HG02852 (cell line): ENCODE data around the gene CDK11A.
"Not testable (repeated sequence)": the region's sequence is repeated elsewhere in the genome, so short reads cannot be mapped to it uniquely, and the experiment has no call there.

Experiments used
- ATAC-seq: cut with Tn5 transposase; IDR thresholded peaks from one replicate; pipeline ENCODE4 v1.9.1; 2021; ENCODE audit warnings: mild to moderate bottlenecking, moderate library complexity; ENCODE audit not compliant: unreplicated experiment

CDK11A gene

DNA sequence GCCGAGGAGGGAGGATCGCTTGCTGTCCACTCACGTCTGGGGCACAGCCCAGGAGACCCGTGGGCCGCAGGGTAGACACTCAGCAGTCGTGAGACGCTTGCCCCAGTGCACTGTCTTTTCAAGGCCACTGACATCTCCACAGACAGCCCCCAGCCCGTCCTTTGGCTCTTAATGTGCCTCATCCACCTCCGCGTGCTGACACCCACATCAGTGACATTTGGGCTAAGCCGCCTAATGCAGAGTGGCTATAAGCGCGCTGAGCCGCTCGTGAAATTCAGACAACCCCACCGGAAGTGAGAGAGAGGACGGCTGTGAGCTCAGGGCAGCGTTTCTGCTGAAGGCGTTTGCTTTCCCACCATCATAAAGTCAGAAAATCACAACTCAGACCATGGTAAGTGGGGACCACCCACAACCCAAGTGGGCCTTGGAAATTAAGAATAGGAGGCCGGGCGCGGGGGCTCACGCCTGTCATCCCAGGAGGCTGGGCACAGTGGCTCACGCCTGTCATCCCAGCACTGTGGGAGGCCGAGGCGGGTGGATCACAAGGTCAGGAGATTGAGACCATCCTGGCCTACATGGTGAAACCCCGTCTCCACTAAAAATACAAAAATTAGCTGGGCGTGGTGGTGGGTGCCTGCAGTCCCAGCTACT is 40.0 kb downstream of the CDK11A start:
- ATAC-seq, result no peak

DNA sequence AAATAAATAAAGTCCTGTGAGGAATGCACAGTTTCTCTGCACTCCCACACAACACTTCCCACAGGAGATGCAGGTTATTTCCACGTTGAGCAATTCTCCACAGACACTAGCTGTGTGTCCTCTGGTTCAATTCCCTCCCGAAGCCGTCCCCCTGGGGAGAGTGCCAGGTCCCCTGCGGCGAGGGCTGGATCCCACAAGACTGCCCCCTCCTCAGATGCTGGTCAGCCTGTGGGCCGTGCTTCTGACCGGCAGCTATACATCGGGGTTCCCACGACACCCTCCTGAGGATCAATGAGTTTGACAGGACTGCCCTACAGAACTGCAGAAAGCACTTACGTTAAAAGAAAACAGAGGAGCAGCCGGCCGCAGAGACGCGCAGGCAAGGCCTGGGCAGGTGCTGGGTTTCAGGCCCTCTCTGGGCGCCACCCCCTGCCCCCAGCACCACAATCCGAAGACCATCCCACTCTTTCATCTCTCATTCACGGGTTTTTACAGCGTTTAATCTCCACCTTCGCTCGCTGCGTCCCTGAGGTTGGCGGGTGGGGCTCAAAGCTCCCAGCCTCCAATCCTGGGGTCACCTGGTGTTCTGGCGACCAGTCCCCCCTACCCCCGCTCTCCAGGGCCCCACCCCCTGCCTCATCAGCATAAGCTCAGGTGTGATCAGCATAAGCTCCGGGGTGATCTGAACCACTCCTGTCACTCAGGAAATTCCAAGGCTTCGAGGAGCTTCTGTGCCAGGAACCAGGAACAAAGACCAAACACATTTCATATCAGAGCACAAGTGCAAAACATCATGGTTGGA is 40.9 kb downstream of the CDK11A start:
- no peak for ATAC-seq

DNA sequence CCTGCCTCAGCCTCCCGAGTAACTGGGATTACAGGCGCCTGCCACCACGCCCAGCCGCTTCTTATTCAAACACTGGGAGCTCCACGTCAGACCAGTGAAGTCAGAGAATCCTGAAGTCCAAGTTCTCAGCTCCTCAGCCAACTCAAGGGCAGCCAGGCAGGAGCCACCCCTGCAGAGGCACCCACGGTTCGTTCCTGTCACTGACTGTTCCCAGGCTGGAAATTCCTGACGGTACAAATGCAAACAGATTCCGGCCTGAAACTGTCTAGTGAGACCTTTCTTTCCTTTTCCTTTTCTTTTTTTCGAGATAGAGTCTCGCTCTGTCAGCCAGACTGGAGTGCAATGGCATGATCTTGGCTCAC is 43.3 kb downstream of the CDK11A start:
- ATAC-seq, result no peak

DNA sequence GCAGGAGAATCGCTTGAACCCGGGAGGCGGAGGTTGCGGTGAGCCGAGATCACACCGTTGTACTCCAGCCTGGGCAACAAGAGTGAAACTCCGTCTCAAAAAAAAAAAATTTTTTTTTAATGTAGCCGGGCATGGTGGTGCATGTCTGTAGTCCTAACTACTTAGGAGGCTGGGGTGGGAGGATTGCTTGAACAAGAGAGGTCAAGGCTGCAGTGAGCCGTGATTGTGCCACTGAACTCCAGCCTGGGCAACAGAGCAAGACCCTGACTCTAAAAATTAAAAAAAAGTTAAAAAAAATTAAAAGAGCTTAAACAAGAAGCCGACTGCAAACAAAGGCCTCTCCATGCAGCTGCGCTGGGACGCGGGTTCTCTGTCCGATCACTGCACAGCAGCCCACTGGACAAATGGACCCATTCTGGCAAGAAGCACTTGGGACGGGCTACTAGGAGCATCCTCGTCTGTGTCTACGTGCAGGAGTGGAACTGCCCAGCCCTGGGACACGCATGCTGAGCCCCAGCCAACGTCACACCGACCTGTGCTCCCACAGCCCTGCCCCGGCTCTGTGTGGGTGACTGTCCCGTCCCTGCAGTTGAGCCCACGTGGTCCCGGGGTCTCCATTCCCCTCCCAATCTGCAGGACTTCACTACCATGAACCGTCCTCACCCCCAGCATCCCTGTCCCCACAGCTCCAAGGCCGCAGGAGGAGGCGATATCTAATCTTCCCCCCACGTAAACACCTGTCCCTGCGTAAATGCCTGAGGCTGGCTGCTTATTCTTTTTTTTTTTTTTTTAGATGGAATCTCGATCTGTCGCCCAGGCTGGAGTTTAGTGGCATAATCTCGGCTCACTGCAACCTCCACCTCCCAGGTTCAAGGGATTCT is 43.9 kb downstream of the CDK11A start:
- ATAC-seq, result no peak

DNA sequence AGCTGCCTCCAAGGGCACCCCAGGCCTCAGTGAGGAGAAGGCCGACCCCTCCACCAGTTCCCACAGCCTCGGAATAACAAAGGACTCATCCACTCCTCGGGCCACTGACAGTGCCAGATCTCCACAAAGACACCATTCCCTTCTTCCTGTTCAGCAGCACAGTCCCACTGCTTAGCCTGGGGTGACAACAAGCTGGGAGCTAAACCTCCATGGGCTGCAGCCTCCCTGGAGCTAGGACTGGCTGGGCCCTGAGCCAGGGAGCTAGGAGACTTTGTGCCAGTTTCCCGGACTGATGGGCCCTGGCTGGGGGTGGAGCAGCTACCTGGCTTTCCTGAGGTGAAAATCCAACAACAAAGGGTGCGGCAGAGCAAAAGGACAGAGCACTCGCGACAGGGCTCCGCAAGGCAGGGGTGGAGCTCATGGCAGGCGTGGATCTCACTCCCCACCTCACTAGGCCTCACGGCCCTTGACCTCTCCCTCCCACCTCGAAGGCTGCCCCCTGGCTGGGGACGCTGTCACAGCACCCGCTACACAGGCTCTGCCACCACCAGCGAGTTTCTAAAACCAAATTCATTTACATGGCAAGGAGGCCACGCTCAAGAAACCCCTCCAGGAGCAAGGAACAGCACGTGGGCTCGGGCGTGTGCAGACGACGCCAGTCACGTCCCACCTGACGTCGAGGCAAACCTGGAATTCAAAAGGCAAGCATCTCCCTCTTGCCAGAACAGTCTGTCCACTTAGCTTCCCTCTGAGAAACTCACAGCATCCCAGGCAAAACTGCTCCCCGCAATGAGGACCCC is 45.4 kb downstream of the CDK11A start:
- no peak for ATAC-seq

DNA sequence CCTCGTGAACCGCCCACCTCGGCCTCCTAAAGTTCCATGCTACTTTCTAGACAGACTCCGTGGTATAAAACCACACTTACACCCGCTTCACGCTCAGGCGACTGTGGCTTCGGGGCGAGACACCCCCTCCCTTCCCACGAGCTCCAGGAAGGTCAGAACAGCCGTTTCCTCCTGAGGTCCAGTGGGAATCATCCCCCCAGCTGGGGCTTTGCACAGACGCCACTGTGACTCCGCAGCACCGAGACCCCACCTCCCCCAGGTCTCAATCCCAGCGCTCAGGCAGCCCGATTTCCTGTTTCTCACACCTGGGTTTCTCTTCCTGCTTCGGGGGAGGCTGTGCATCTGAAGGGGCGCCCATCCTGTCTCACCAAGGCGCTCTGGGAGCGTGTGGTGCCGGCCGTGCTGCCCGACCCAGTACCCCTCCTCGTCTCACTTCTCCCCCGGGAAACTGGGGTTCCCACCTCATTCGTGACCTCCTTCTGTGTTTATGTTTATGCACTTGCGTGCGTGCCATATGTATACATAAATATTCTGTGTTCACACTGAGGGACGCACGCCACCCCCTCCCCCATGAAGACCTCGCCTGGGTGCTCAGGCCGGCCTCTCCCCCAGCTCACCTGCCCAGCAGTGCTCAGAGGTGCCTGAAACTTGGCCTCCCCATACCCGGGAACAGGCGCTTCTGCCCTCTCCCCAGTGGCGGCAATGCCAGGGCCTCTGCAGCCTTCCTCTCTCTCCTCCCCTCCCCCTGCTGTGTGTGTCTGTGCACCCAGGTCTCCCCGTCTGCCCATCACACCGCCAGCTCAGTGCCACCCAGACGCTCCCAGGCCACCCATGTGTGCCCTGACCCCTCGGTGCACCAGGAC is 46.2 kb downstream of the CDK11A start:
- peak; percentile 50 for ATAC-seq

DNA sequence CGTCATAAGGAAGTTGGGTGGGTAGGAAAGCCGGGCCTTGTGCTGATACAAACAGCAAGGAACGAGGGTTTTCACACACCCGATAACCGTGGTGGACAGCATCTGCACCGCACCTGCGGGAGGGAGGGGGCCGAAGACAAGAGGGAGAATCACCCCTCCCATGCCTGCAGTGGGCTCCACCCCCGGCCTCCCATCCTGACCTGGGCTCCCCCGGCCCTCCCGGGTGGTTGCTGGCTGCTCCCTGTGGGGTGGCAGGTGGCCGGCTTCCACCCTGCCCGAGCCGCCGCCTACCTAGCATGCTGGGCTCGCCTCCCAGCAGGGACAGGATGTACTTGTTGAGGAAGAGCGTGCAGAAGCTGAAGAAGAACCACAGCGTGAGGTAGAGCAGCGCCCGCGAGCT is 48.1 kb downstream of the CDK11A start:
- not testable (repeated sequence) for ATAC-seq

DNA sequence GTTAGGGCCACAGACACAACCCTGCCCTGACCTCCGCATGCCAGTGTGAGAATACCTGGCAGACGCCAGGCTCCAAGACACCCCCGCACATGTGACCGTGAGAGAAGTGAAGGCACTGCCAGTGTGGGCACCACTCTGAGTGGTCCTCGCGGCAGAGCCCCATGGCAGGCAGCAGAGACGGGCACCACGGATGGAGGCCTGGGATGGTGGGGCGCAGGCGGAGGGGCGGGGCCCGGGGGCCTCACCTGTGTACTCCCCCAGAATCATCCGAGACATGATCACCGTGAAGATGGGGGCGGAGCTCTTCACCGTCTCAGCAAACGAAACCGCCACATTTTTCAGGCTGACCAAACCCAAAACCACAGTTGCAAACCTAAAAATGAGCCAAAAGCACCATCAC is 48.9 kb downstream of the CDK11A start:
- not testable (repeated sequence) for ATAC-seq

DNA sequence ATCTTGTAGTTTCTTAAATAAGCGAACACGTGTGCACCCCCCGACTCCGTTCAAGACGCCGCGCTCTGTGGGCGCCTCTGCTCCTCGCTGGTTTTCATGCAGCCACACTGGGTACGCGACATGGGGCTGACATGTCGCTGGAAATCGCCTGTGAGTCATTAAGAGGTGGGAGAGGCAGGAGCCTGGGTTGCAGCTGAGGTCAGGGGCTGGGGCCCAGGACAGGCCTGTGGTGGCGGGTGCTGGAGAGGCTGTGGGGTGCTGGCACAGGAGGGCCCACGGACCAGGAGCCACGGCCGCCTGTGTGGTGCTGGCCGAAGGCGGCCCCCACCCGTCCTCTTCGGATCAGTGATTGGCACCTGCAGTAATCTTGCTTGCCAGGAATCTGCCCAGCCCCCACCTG is 49.4 kb downstream of the CDK11A start:
- ATAC-seq, result not testable (repeated sequence)

DNA sequence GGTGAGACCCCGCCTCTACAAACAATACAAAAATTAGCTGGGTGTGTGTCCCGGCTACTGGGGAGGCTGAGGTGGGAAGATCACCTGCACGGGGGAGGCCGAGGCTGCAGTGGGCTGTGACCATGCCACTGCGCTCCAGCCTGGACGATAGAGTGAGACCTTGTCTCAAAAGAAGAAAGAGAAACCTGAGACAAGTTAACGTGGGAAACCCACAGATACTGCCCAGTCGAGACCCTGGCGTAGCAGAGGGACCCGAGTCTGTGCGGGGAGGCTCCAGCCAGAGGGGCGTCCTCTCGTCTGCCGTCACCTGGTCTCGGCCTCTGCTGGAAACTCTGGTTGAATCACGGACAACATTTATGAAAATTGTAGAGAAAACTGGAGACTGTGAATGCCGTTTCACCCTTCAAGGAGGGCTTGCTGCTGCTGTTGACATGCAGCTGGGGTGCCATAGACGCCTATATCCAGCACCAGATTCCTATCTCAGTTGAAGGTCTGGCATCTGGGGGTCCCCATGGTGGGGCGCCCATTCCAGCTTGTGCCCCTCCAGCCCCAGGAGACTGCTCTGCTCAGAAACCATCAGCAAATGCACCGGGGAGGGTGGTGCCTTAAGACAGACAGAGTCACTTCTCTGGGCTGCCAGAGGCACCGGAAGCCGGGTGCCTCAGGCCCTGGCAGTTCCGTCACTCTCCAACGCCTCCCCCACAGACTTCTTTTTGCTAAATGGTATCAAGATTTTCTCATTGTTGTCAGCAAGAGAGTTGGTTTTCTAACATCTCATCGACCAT is 51.8 kb downstream of the CDK11A start:
- ATAC-seq, result no peak

DNA sequence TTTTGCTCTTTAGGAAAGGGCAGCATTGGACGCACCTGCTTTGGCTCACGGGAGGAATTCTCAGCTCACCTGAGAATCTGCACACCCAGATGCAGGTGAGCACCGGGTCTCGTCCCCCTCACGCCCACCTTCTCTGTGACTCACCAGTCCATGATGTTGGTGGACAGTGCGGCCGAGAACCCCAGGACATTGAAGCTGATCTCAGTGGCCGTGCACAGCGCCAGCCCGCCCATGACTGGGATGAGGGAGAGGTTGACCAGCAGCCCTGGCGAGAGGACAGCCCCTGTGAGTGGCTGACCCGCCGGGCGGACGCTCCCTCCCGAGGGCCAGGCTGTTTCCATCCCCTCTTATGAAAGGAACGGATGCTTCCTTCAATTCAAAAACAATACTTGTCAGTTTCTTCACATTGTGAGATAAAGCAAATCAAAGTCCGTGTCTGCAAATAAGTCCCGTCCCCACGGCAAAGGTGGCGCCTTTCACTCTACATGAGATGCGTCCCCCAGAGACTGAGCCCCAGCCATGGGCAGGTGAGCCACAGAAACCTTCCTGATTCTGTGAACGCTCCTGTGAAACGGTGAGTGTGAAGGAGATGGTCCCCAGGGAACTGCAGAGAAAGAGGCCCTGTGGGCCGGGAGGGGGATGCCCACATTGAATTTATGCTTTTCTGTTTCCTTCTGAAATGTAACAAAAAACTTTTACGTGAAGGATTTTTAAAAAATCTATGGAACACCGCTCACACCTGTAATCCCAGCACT is 52.6 kb downstream of the CDK11A start:
- ATAC-seq, result no peak

DNA sequence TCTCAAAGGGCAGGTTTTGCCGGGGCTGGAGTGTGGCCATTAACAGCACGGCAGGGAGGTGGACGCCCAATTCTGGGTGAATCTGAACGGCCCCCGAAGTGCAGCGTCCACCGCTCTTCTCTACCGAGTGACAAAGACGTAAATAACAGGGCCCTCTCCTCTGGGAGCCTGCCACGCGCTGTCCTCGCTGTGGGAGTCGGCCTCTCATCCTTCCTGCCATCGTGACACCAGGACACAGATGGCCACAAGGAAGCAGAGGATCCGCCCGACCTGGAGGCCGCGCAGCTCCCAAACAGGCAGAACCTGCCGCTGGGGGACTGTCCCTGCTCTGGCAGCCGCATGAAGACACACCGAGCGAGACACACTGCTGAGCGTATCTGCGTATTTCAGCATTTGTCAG is 53.3 kb downstream of the CDK11A start:
- no peak for ATAC-seq

DNA sequence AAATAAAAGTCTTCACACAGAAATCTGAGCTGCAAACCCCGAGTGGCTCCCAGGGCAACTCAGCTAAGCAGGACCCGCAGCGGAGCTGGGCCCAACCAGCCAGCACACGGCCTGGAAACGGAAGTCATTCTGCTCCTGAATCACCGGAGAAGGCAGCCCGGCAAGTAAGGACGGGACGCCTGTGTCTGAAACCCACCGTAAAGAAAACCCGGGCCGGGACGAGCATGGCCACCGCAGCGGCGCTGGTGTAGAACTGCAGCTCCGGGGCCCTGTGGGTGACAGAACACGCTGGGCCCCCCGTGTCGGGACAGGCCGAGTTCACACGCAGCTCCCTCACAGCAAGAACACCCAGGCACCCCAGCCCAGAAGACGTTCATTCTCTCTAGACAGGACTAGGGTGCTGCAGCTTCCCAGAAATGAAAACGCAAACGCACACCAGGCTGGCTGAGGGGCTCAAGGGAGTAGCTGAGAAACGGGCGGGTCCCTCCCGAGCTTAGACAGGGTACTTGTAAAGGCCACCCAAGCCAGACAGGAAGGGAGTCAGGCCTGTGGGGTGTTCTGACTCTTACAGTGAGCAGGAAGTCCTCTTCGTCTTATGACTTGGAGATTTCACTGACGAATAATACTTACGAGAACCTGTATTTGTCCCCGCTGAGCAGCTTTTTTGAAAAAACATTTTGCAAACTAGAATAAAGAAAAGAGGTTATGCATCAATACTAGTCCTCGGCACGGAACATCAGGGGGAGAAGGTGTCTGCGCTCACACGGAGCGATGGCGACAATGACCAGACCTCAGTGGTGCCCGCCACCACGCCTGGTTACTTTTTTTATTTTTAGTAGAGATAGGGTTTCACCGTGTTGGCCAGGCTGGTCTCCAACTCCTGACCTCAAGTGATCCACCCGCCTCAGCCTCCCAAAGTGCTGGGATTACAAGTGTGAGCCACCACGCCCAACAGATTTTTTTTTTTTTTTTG is 54.4 kb downstream of the CDK11A start:
- no peak for ATAC-seq

DNA sequence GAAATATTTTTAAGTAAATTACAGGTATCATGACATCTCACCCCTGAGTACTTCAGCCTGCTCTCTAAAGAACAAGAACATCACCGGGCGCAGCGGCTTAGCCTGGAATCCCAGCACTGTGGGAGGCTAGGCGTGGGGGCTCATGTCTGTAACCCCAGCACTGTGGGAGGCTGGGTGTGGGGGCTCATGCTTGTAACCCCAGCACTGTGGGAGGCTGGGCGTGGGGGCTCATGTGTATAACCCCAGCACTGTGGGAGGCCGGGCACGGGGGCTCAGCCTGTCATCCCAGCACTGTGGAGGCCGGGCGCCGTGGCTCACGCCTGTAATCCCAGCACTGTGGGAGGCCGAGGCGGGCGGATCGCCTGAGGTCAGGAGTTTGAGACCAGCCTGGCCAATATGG is 57.6 kb downstream of the CDK11A start:
- no peak for ATAC-seq

DNA sequence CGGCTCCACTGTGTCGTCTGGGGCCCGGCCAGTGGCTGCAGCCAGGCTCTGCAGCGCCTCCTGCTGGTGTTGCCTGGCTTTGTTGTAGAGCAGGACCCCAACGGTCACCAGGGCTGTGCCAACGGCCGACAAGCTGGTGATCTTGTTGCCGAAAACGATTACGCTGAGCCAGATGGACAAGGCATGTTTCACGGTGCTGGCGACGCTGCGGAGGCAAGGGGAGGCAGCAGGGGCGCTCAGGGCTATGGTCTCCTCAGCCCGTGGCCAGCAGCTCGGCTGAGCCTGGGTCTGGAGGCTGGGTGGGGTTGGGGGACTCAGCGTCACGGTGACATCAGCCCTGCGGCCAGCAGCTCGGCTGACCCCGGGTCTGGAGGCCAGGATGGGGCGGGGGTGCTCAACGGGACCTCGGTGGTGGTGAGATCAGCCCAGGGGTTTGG is 58.3 kb downstream of the CDK11A start:
- ATAC-seq, result no peak

DNA sequence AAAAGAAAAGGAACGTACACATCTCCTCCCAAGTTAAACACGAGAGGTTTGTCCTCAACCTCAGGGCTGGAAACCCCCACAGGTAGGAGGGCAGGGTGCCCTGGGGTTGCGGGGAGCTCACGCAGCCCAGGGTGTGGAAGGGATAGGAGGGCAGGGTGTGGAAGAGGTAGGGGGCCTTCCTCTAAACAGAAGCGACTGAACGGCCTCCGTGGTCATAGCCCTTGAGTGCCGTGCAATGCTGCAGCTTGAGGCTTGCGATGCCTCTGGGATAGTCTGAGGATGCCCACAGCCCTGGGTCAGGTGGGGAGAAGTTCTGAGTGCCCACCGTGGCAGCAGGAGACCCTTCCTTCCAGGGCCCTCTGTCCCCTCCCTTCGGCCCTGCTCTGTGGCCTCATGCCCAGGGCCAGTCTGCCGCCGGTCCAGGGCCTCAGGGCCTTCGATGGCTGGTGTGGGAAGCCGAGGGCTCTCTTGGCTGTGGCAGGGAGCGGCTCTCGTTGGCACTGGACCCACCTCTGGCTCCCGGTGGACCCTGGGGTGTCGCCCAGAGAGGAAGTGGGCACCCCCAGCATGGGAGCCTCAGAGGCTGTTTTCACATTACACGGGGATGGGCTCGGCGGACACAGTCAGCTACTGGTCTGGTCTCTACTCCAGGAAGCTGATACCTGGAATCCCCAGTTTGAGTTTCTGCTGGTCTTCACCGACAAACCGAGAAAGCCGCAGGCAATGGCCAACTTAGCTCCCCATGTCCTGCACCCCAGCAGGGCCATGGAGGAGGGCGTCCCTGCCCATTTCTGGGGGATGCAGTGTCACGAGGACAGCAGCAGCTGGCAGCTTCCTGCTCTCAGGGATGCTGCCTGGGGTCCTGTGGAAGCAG is 59.0 kb downstream of the CDK11A start:
- ATAC-seq, result no peak
